Stomach (tissue), 4 donors: ENCODE measurements around the gene ARSA.

Experiments used
- CTCF ChIP-seq, 7 experiments: fragments of 450-650 bp in 4 of 7; fragments of 200-600 bp in 3 of 7; sonication (generic) in 3 of 7; IDR thresholded peaks; one replicate each; pipeline ENCODE4 v1.5.1; 2016 to 2019; ENCODE audit warnings: antibody characterized with exemption in 7 of 7, control low read depth in 2 of 7, mild to moderate bottlenecking in 1 of 7
- EP300 ChIP-seq: sonication (generic); formaldehyde crosslinking; IDR thresholded peaks from one replicate; pipeline ENCODE4 v1.6.1; 2017; ENCODE audit warnings: antibody characterized with exemption
- POLR2A ChIP-seq, 4 donors: fragments of 450-650 bp; IDR thresholded peaks; one replicate each; pipeline ENCODE4 v1.6.1; 2016; ENCODE audit warnings: antibody characterized with exemption in 4 of 4, control low read depth in 2 of 4, mild to moderate bottlenecking in 1 of 4, moderate library complexity in 1 of 4

GRCh38 chr22:50605002-50605612, 22.8 kb downstream of the ARSA start:
- TF ChIP-seq CTCF (IDR thresholded peaks at IDR 0.05) (no peak), EP300 (no peak), POLR2A (IDR thresholded peaks at IDR 0.05) (no peak)
